HG03460 (cell line): ENCODE measurements around the gene CDHR2.
"Not testable (repeated sequence)": the region's sequence is repeated elsewhere in the genome, so short reads cannot be mapped to it uniquely, and the experiment has no call there.

Experiments
- ATAC-seq: cut with Tn5 transposase; IDR thresholded peaks from one replicate; pipeline ENCODE4 v1.9.1; 2021; ENCODE audit not compliant: unreplicated experiment

Gene CDHR2

DNA sequence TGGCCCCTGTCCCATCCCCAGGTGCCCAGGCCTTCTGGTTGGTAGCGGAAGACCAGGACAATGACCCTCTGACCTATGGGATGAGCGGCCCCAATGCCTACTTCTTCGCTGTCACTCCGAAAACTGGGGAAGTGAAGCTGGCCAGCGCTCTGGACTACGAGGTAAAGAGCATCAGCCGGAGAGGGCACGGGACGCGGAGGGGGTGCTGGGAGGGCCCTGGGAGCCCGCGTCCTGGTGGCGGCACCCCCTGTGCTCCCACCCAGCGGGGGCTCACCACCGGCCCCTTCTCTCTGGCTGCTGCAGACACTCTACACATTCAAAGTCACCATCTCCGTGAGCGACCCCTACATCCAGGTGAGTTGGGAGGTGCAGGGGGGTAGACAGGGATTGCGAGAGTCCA, 19.5 kb downstream of the CDHR2 start:
- ATAC-seq: no peak

DNA sequence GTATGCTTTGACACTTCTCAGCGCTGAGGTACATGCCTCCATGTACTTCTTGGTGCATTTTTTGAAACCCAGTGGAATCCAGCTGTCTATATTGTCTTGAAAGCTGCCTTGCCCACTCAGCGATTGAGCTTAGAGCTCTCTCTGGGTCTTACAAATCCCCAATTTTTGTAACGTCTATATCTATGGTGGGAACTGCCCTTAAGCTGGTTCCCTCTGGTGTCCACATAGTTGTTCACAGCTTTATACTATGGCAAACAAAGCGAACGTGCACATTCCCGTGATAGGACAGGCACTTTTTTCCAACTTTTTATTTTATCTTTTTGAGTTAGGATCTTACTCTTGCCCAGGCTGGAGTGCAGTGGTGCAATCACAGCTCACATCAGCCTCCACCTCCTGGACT, 20.9 kb downstream of the CDHR2 start:
- ATAC-seq: no peak

DNA sequence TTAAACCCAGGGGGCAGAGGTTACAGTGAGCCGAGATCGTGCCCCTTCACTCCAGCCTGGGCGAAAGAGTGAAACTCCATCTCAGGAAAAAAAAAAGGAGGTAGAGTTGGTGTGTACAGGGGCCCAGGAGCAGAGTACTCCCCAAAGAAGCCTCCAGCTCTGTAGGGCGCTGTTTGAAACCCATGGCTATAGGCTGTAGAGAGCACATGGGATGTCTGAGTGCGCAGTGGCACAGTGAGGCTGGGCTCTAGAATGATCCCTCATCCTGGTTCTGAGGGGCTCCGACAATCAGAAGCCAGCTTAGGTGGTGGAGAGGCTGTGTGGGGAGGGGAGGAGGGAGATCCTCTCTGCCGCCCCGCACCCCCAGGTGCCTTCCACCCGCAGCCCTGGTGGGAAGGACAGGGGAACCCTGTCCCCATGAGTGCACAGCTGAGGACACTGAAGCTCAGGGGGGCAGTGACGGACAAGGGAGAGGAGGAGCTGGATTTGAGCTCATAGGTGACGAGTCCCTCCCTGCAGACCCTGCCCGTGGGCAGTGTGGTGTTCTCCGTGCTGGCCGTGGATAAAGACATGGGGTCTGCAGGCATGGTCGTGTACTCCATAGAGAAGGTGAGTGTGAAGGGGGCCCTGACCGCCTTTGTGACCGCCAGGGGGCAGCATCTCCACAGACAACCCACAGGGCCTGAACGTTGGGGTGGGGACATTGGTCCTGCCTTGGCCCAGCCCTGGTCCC, 24.6 kb downstream of the CDHR2 start:
- no peak for ATAC-seq

DNA sequence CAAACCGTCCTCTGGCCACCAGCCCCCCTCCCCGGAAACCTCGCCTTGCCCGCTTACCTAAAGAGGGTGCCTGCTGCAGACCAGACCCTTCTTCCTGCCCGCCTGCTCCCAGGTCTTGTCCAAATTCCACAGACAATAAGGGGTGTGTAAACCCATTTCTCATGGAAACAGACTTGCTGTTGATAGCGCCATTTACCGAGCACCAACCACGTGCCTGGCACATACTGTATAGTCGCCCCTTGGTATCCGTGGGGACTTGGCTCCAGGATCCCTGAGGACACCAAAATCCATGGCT, 25.1 kb downstream of the CDHR2 start:
- no peak for ATAC-seq

DNA sequence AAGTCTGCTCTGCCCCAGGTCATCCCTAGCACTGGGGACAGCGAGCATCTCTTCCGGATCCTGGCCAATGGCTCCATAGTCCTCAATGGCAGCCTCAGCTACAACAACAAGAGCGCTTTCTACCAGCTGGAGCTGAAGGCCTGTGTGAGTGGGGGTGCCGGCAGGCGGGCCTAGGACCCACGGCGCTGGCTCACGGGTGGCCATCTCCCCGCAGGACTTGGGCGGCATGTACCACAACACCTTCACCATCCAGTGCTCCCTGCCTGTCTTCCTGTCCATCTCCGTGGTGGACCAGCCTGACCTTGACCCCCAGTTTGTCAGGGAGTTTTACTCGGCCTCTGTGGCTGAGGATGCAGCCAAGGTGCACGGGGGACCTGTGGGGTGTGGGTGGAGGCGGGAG, 25.9 kb downstream of the CDHR2 start:
- ATAC-seq: no peak

DNA sequence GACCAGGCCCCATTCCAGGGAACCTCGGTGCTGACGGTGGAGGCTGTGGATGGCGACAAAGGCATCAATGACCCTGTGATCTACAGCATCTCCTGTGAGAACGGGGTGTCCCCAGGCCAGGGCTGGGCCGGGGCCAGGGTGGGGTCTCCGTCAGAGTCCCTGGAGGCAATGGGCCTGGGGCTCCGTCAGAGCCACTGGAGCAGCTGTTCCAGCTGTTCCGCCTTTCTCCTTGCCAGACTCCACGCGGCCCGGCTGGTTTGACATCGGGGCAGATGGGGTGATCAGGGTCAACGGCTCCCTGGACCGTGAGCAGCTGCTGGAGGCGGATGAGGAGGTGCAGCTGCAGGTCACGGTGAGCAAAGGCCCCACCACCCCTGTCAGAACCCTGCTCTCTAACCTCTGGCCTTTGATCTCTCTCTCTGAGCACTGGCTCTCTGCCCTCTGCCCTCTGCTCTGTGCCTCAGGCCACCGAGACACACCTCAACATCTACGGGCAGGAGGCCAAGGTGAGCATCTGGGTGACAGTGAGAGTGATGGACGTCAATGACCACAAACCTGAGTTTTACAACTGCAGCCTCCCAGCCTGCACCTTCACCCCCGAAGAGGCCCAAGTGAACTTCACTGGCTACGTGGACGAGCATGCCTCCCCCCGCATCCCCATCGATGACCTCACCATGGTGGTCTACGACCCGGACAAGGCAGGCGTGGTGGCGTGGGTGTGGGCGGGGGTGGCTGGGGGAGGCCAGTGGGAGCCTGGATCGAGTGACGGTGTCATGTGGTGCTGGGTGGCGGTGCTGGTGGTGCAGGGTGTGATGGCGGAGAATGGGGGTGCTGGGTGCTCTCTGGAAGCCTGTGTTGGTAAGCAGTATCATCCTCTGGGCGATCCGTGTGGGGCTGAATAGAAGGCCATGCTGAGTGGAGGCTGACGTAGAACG, 26.6 kb downstream of the CDHR2 start:
- no peak for ATAC-seq

DNA sequence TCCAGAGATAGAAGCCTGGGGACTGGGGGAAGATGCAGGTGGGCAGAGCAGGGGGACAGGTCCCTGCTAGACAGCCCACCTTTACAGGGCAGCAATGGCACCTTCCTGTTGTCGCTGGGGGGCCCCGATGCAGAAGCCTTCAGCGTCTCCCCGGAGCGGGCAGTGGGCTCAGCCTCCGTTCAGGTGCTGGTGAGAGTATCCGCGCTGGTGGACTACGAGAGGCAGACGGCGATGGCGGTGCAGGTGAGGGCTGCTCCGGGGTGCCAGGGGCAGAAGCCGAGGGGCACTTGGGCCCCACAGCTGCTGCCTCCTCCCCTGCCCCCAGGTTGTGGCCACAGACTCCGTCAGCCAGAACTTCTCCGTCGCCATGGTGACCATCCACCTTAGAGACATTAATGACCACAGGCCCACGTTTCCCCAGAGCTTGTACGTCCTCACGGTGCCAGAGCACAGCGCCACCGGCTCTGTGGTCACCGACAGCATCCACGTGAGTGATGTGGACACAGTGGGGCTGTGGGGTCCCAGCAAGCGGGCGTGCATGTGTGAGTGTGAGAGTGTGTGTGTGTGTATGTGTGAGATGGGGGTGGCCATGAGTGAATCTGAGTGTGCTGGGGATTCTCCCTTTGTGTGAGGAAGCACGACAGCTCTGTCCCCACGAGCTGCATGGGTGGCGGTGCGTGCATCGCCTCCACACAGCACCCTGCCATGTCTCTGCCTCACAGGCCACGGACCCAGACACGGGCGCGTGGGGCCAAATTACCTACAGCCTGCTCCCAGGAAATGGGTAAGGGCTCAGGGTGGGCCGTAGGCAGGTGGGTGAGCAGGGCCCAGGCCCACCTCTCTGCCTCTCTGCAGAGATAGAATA, 28.4 kb downstream of the CDHR2 start:
- ATAC-seq: no peak

DNA sequence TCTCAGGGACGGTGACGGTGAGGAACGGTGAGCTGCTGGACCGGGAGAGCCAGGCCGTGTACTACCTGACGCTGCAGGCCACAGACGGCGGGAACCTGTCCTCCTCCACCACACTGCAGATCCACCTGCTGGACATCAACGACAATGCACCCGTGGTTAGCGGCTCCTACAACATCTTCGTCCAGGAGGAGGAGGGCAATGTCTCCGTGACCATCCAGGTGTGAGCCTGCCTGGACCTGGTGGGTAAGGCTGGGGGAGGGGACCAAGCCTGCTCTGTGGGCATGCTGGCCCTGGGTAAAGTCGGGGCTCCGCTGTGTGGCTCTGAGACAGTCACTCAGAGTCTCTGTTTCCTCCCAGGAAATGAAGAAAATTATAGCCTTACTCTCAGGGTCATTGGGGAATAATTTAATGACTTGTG, 29.3 kb downstream of the CDHR2 start:
- ATAC-seq: no peak

DNA sequence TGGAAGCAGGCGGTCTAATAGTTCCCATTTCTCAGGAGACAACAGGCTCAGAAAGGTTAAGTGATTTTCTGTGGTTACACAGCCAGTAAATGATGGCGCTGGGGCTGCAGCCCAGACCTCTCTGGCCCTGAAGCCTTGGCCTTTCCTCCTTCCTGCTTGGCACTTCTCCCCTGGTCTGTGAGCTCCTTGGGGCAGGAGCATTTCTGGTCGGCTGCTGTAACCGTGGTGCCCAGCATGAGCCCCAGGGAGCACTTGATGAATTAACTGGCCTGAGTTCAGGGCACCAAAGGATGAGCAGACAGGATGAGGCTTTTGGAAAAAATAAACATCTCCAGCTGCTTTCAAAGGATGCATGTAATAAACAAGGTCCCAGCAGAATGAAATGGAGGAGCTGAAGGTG, 30.2 kb downstream of the CDHR2 start:
- ATAC-seq: no peak

DNA sequence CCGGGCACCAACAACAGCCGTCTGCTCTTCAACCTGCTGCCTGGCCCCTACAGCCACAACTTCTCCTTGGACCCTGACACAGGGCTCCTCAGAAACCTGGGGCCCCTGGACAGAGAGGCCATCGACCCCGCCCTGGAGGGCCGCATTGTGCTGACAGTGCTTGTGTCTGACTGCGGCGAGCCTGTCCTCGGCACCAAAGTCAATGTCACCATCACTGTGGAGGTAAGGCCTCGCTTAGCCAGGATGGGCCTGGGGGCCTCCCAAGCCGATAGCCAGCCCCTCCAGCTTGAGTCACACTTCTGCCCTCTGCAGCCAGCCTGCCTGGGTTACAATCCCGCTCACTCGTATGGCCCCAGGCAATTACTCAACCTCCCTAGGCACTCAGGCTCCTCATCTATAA, 32.2 kb downstream of the CDHR2 start:
- no peak for ATAC-seq

DNA sequence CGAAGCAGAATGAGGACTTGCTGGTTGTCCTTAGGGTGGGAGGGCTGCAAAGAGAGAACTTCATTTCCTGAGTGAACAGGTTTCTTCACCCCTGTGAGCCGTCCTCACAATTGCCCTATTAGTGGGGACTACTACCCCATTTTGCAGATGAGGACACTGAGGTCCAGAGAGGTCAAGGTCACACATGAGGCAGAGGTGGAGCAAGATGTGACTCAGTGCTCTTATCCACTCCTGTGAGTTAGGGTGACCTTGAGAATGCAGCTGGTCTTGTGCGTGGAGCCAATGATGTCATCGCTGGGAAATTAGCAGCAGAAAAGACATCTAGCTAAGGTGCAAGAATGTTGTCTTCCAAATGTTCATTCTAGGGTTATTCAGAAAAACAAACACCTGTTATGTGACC, 33.9 kb downstream of the CDHR2 start:
- no peak for ATAC-seq

DNA sequence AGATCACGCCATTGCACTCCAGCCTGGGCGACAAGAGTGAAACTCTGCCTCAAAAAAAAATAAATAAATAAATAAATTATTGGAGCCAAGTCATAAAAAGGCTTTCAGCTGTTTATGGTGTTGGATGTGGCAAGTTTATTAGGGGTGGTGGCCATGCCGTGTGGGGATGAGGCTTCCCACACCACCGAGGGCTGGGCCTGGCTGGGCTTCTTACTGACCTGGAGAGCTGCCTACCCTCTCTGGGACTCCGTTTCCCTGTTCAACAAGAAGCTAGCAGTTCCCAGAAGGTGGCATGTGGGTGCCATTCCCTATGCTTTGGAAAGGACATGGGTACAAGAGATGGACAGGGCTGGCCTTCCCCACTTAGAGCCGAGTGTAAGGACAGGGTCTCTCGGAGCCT, 38.3 kb downstream of the CDHR2 start:
- ATAC-seq: no peak

DNA sequence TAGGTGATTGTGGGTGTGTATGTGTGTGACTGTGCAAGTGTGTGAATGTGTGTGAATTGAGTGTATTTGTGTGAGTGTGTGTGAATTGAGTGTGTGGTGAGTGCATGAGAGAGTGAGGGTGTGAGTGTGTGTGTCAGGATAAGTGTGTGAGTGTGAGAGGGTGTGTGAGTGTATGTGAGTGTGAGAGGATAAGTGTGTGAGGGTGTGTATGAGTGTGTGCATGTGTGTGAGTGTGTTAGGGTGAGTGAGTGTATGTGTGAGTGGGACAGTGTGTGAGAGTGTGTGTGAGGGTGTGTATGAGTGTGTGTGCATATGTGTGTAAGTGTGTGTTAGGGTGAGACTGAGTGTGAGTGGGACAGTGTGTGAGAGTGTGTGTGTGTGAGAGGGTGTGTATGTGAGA, 39.2 kb downstream of the CDHR2 start:
- ATAC-seq: no peak

DNA sequence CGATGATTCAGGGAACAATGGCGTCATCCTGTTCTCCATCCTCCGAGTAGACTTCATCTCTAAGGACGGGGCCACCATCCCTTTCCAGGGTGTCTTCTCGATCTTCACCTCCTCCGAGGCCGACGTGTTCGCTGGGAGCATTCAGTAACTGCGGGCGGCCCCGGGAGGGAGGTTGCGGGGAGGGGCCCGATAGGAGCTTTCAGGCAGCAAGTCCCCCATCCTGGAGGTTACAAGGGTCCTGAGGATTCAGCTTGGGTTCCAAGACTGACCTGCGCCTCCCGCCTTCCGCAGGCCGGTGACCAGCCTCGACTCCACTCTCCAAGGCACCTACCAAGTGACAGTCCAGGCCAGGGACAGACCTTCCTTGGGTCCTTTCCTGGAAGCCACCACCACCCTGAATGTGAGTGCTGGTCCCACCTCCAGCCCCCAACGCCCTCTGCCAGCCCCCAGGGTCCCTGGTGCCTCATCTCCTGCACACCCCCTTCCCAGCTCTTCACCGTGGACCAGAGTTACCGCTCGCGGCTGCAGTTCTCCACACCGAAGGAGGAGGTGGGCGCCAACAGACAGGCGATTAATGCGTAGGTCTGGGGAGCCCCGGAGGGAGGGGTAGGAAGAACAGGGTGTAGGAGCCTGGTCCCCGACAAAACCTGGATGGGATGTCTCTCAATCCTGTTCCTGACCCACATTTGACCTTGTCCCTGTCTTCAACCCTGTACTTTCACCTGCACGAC, 40.1 kb downstream of the CDHR2 start:
- ATAC-seq: no peak

DNA sequence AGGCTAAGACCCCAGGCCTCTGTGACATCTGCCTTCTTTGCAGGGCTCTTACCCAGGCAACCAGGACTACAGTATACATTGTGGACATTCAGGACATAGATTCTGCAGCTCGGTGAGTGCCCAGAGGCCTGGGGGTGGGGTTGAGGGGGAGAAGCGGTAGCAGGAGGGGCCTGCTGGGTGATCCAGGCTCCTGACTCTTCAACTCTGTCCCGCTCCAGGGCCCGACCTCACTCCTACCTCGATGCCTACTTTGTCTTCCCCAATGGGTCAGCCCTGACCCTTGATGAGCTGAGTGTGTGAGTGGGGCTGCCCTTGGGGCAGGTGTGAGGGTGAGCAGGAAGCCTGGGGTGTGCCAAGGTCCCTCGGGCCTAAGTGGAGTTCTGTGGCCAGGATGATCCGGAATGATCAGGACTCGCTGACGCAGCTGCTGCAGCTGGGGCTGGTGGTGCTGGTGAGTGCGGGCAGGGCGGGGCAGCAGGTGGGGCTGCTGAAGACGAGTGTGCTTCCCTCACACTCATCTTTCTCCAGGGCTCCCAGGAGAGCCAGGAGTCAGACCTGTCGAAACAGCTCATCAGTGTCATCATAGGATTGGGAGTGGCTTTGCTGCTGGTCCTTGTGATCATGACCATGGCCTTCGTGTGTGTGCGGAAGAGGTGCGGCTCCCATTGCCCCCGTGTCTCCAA, 41.0 kb downstream of the CDHR2 start:
- ATAC-seq: no peak

DNA sequence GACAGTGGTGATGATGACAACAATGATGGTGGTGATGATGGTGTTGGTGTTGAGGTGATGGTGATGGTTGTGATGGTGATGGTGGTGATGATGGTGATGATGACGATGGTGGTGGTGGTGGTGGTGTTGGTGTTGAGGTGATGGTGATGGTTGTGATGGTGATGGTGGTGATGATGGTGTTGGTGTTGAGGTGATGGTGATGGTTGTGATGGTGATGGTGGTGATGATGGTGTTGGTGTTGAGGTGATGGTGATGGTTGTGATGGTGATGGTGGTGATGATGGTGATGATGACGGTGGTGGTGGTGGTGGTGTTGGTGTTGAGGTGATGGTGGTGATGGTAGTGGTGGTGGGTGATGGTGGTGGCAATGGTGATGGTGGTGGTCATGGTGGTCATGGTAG, 42.5 kb downstream of the CDHR2 start:
- not testable (repeated sequence) for ATAC-seq

DNA sequence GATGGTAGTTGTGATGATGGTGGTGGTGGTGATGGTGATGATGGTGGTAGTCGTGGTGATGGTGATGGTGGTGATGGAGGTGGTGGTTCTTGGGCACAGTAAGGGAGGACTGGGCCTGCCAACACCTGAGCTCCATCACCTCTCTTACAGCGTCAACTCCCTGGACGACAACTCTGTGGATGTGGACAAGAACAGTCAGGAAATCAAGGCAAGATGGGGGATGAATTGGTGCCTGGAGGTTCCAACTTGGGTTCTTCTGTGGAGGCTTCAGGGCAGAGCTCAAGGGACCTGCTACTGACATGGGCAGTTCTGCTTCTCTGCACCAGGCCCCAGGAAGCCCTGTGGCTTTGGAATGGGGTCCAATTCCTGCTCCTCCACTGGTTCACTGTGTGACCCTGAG, 43.4 kb downstream of the CDHR2 start:
- no peak for ATAC-seq

DNA sequence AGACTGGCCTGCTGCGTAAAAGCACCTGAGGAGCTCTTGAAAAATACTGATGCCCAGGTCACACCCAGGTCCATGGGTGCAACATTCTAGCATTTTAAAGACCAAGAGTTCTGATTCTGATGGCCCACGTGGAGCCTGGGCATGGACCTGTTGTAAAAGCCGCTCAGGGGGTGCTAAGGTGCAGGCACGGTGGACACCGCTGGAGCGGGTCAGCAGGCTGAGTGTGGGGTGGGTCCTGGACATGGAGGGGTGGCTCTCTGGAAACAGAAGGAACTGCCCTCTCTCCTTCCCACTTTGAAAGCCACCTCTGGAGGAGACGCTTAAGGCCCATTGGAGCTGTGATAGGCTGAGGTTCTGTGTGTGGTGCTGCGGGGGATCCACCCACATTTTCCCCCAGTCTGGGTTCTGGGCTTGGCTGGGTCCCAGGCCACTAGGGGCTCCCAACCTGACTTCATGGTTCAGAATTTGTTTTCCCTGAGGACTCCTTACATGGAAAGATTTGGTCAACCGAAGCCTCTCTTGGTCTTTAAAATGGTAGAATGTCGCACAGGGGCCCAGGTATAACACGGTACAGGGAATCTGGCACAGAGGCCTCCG, 44.2 kb downstream of the CDHR2 start:
- ATAC-seq: no peak

DNA sequence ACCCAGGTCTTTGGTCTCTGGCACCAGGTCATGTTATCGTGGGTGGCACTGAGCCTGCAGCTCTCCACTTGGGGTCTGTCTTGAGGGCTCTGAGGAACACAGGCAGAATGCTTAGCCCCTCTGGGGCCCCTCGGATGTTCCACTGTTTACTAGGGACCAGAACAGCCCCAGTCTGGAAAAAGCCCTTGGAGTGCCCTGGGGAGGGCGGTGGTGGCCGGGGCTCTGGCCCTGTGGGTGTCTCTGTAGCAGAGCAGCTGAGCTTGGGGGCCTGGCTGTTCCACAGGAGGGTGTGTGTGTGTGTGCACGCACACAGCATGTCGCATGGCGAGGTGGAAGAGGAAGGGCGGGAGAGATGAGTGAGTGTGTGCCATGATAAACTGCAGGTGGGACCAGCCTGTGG, 45.4 kb downstream of the CDHR2 start:
- no peak for ATAC-seq

DNA sequence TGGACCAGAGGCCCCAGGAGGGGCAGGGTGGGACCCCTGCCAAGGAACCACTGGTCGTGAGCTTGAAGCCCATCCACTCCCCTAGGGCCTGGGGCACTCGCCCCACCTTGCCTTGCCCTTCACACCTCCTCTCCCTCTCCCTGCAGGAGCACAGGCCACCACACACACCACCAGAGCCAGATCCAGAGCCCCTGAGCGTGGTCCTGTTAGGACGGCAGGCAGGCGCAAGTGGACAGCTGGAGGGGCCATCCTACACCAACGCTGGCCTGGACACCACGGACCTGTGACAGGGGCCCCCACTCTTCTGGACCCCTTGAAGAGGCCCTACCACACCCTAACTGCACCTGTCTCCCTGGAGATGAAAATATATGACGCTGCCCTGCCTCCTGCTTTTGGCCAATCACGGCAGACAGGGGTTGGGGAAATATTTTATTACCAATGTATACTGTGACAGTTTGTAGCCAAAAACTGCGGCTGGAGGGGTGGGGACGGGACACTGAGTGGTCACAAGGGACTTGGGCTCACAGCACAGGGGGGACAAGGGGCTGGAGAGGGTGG, 46.3 kb downstream of the CDHR2 start:
- ATAC-seq: no peak
